HepG2 (cell line): ENCODE results near the gene TMEM164. TPM values are rescaled to one million over a fixed set of nuclear protein-coding genes. Genes with fewer than 3 reads are reported as not detected.

ENCODE experiments used
- ASH2L ChIP-seq: fragments of 300-600, 200-600 bp; sonication (generic); IDR thresholded peaks from 2 replicates; pipeline ENCODE4 v1.7.0; 2017; ENCODE audit warnings: low read depth, mild to moderate bottlenecking, moderate library complexity, mixed read lengths, low read length; ENCODE audit not compliant: insufficient read length
- BCL3 ChIP-seq: sonication (generic); formaldehyde crosslinking; IDR thresholded peaks from 2 replicates; pipeline ENCODE4 v1.5.1; 2020; ENCODE audit warnings: mild to moderate bottlenecking, missing genetic modification reagents, moderate library complexity
- ZBTB40 ChIP-seq, 2 experiments: fragments of 450-650 bp in 1 of 2; sonication (generic) in 1 of 2; formaldehyde crosslinking in 1 of 2; IDR thresholded peaks; 2 replicates each; pipeline versions ENCODE4 v1.6.1 to v1.8.0; 2016 to 2022; ENCODE audit warnings: antibody characterized with exemption in 1 of 2, mild to moderate bottlenecking in 1 of 2, missing genetic modification reagents in 1 of 2
- ZFAT ChIP-seq: sonication (generic); formaldehyde crosslinking; conservative IDR thresholded peaks from 2 replicates; pipeline ENCODE4 v1.8.1; 2023; ENCODE audit warnings: missing genetic modification reagents, inconsistent platforms
- ZNF318 ChIP-seq: sonication (generic); formaldehyde crosslinking; IDR thresholded peaks from 2 replicates; pipeline ENCODE4 v1.4.0; 2020; ENCODE audit warnings: mild to moderate bottlenecking, missing genetic modification reagents
- ZNF570 ChIP-seq: sonication (generic); formaldehyde crosslinking; IDR thresholded peaks from 2 replicates; pipeline ENCODE4 v1.4.0; 2020; ENCODE audit warnings: mild to moderate bottlenecking, missing genetic modification reagents, borderline replicate concordance
- polyA plus RNA-seq, 8 experiments: library from polyadenylated mRNA; depleted of rRNA in 3 of 8; stranded (reverse) in 7 of 8; unstranded in 1 of 8; fragments of >200 nt; fragmentation: Illumina TruSeq in 4 of 8; extraction: Trizol in 4 of 8; gene quantifications; 2 replicates each; pipeline versions ENCODE4 v1.2.1 to v1.2.3, GENCODE V29; 2011 to 2016; ENCODE audit warnings: low read depth in 4 of 8, missing spikeins in 1 of 8, mixed read lengths in 1 of 8; ENCODE audit not compliant: insufficient read depth in 1 of 8
- total RNA-seq, 5 experiments: library from RNA; depleted of rRNA; stranded (reverse); fragments of >200 nt; fragmentation: Illumina TruSeq; extraction: Trizol; gene quantifications; 2 replicates each; pipeline ENCODE4 v1.2.3, GENCODE V29; 2016; ENCODE audit warnings: low read depth in 1 of 5

The TMEM164 gene
- total and polyA plus RNA-seq, 2 of the 13 experiments (the other 11 are each of a cell fraction or from before 2014, with no cell fraction given) = 5.8 to 13.2 TPM

DNA sequence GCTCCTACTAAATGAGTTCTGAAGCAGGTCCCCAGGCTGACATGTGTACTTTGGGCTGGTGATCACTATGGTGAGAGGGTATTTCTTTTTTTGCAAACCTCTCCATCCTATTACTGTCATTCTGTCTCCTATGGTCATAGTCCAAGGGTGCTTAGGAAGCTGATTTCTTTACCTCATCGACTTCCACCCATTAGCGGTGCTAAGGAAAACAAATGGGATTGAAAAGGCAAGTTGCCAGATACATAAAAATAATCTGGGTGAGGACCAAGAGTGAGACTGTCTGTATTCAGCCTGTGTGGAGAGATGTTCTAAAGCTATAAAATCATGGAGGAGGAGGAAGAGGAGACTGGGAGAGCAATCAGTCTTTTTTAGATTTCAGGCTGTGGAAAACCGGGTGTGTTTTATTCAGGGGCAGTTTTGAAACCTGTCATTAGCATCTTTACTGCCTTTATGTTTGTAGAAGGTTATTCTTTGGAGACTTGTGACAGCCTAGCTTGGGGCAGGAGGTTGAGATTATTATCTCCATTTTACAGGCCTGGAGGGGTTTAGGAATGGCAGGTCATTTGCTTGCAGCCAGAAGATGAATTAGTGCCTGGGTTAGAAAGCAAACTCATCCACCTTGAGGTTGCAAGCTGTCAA is 1.9 kb downstream of the TMEM164 start (continued):
- TF ChIP-seq ZBTB40 (IDR thresholded peaks at IDR 0.05) (no peak), ZBTB40 (CRISPR knock-in tag; IDR thresholded peaks at IDR 0.05) (no peak), ZFAT (CRISPR knock-in tag) (no peak), ZNF318 (no peak), ZNF570 (CRISPR knock-in tag) (no peak), ASH2L (no peak), BCL3 (no peak)
